A172 (cell line): ENCODE measurements around the gene OS9. TPM values are rescaled to one million over a fixed set of nuclear protein-coding genes. Genes with fewer than 3 reads are reported as not detected.

Source experiments
- DNase-seq: peaks from one replicate; pipeline ENCODE4 v3.0.0-alpha.2; 2015; ENCODE audit warnings: low spot score
- total RNA-seq: library from RNA; depleted of rRNA; stranded (reverse); fragments of >200 nt; shearing (Covaris generic); gene quantifications from 2 replicates; pipeline ENCODE4 v1.2.3, GENCODE V29; 2014

The OS9 gene
- total RNA-seq, 1 experiment from 2014 or later, result 103 TPM

DNA sequence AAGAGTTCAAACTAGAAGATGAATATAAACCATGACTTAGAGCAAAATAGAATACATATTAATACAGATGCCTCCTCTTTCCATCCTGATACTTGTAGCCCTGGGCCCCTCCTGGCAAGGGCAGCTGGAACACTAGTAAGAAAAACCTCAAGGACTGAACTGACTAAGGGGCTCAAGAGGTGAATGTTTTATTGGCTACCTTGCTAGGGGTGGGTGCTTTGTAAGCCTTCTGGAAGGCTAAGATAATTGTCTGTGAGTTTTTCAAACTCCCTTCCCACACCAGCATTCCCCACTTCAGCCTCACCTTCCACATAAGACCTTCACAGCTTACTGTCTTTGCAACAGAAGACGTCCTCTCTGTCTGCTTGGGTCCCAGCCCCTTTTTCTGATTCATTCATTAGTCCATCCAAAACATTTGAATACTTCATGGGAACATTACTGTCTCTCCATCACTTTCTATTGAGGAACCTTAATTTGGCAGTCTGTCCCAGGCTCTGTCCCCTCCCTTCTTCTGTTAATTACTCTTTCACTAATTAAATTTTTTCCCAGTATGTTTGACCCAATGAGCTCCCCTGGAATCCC lies 59.9 kb downstream of the OS9 start:
- DNase-seq, result no peak

DNA sequence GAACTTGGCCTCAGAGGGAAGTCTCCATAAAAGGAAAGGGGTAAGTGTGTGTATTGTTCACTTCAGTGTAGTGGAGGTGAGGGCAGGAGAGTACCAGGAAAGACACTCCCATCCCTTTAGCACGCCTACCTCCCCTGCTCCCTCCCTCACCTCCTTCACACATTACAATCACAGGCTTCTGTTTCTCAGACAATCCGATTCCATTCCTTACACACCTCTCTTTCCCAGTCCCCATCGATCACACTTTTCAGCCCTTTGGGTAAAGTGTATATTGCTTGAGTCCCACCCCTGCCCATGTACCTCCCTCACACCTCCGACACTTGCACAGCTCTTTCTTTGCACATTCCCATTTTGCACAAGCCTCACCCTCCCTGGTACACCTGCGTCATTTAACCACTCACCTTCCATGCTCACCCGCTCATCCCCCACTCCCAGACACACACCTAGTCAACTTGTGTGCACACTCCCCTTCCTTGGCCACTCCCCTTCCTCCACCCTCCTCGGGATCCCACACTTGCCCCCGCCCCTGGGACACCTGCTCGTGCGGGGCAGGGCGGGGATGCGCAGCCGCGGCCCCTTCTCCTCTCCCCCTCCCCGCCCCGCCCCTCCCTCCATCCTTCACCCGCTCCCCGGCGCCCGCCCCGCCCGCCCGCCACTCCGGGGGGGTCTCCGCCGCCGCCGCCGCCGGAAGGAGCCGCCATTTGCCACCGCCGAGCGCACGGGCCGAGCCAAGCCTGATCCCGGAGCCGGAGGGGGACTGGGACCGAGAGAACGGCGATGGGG lies 60.7 kb downstream of the OS9 start, which contains the start of gene MARCHF9:
MARCHF9 (plus strand) TSS at position 693 of the 783 bp plus-strand sequence. CDS start 426 bp downstream, outside the sequence.
- DNase-seq, result peak; percentile 54

DNA sequence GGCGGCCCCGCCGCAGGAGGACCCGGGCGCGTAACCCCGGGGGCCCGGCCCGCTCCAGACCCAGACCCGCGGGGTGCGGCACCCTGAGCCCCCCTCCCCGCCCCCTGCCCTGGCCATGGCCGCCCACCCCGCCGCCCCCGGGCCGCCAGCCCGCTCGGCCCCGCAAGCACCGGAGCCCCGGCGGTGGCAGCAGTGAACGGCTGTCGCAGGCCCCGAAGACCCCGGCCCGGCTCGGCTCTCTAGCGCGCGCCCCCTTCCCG lies 61.2 kb downstream of the OS9 start:
- no peak for DNase-seq

DNA sequence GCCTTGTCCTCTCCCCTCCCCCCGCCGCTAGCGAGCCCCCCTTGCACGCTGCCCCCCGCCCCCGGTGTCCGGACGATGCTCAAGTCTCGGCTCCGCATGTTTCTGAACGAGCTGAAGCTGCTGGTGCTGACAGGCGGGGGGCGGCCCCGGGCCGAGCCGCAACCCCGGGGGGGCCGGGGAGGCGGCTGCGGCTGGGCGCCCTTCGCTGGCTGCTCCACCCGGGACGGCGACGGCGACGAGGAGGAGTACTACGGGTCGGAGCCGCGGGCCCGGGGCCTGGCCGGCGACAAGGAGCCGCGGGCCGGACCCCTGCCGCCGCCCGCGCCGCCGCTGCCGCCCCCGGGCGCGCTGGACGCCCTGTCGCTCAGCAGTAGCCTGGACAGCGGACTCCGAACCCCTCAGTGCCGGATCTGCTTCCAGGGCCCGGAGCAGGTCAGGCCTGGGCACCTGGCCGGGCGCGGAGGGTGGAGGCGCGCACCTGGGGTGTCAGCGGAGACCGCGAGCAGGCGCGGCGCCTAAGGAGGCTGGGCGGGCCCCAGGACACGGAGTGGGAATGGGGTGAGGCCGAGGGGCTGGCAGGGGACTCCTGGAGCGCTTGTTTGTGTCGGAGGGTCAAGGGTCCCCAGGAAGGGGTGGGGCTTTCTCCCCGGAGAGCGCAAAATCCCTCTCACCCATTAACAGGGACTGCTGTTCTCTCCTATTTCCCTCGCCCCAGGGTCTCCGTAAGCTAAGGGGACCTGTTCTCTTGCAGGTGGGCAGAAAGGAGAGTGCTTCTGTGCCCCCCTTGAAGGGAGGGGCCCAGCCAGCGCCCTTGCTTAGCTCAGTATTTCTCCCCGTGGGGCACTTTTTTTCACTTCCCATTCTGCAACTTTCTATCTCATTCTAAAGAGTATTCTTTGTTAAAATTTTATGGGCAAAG lies 61.8 kb downstream of the OS9 start:
- no peak for DNase-seq

DNA sequence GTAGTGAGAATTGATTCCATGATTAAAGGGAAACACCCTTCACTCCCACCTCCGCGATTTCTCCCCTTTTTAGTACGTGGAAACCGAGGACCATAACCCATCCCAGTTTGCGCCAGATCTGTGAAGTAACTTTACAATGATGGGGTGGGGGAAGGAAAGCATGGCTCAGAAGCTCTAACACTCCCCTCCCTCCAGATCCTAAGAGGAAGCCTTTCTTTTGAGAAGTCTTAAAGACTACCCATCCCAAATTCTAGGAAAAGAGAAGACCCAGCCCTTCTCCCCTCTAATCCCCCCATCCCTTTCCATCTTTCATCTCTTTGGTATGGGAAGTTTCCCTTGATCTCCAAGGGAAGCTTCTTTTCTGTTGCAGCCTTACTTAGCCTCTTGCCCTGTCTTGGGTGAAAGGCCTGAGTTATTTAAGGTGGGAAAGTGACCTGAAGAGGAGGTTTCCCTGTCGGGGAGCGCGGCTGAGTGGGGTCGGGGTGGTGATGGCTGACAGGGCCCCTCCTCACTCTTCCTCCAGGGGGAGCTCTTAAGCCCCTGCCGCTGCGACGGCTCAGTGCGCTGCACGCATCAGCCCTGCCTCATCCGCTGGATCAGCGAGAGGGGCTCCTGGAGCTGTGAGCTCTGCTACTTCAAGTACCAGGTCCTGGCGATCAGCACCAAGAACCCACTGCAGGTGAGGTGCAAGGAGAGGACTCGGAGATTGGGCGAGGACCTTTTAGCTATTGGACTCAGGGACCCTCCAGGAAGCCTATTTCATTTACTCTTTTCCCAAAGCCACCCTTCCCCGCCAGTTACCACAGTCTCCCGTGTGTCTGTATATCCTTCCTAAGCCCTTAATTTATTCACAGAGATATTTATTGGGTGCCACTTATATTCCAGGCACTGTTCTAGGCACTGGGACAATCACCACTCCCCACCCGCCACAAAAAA lies 62.7 kb downstream of the OS9 start:
- DNase-seq, result no peak

DNA sequence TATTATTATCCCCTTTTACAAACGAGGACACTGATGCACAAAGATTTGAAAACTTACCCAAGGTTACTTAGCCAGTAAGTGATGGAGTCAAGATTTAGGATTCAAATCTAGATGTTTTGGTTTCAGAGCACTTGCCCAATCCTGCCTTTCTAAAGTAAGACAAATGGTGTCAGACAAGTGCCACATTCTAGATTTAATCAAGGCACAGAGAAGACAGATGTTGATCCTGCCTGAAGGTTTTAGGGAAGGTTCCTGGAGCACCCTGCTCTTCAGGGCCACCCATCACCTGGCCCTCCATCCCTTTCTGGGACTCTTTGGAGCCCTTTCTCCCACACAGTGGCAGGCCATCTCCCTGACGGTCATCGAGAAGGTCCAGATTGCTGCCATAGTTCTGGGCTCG lies 63.8 kb downstream of the OS9 start:
- DNase-seq, result no peak

DNA sequence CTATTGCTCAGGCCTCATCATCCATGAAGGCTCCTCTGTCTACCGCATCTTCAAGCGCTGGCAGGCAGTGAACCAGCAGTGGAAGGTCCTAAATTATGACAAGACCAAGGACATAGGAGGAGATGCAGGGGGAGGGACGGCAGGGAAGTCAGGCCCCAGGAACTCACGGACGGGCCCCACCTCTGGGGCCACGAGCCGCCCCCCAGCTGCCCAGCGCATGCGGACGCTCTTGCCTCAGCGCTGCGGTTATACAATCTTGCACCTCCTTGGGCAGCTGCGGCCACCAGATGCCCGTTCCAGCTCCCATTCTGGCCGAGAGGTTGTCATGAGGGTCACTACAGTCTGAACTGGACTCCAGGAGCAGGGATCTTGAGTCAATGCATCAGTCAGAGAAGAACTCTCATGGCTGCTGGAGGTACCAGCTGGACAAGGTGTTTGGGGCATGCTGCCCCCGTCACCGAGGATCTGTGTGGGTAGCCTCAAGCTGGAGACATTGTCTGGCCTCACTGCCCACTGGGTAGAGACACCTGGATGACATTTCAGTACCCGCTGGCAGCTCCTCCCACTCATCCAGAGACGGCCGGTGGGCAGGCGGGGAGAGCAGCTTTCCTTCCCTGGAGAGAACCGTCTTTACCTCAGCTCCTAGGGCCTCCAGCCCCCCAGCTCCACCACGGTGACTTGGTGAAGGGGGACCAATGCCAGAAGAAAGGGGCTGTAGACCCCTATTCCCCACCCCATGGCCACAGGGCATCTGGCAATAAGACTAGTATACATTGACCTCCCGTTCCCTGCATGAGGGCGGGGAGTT lies 64.8 kb downstream of the OS9 start:
- no peak for DNase-seq

DNA sequence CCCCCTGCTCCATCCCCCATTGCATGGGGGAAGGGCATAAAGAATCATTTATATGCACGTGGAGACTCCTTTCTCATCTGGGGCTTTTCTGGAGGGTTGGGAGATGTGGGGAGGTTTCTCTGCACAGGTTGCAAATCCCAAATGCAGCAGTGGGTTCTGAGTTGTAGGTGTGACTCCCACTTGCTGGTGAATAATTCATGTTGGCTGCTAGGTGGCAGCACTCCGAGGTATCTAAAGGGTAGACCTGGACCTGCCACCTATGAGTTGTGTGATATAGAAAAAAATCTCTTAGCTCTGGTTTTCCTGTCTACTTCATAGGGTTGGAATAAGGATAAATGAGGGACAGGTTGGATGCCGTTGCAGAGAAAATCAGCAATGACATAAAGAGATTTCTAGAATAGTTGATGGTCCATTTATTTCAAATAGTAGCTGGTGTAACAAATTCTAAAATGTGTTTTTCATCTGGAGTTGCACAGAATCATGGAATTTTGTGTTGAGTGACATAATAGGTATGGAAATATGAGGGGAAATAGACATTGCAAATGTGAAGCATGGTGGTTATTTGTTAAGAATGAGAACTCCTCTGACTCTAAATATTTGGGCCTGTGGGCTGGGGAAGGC lies 65.5 kb downstream of the OS9 start:
- no peak for DNase-seq

DNA sequence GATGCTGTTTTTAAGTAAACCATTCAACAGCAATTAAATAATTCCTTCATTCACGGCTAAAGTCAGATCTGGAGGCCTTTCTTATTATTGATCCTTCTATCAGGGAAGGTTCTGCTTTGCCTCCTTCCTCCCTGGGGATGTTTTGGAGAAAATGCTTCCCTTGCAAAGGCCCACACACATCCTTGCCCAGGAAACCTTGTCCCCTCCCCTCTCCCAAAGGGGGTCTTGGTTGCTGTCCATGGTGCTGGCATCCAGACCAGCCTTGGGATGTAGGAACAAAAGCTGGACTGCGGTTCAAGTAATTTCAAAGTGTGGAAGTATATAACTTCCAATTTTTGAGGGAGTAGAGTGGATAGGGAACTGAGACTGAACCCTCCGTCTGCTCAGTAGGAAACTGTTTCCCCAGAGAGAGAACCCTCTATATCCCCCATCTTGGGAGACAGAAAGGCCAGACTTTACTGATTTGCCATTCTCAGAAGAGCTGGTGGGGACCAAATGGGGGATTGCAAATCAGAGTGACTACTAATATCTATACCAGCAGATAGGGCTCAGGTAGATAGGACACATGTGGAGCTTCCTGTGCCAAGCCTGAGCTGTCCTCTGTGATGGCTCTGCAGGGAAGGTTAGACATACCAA lies 66.5 kb downstream of the OS9 start:
- no peak for DNase-seq

DNA sequence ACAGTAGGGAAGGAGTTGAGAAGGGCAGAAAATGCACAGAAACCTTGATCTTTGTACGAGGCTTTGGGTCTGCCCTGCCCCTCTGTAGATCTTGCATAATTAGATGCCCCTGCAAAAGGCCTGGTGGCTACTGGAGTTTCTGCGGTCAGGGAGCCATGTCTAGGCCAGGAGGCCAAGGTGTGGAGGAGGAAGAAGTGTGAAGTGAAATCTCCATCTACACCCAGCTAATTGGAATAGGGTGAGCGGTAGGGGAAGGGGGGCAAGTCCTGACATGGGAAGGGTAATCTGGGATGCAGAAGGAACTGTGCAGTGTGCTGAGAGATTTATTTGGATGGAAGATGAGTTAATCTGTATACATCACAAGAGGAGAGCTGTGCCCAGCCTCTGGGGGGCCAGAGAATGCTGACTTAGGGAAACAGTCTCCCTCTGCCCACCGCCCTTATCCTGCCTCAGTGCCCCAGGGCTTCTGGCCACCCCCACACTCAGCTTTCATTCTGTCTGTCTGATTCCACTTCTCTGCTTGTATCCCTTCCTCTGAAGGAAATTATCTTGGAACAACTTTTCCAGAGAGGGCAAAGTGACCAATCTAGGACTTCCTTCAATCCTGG lies 67.6 kb downstream of the OS9 start:
- DNase-seq, result no peak

DNA sequence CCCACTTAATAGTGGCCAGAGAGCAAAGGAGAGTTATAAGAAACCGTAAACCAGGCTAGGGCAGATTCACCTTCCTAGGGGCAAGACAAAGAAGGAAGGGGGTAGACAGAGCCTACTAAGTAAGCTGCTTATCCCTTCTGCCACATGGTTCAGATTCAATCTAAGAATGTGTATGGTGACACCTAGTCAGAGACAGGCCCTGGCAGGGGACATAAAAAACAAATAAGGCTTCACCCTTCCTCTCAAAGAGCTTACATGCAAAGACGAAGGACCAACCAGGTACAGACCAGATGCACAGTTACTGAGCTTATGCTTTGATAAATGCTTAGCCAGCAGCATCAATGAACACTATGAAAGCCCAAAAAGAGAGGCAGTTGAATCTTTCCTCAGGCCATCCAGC lies 68.5 kb downstream of the OS9 start:
- no peak for DNase-seq

DNA sequence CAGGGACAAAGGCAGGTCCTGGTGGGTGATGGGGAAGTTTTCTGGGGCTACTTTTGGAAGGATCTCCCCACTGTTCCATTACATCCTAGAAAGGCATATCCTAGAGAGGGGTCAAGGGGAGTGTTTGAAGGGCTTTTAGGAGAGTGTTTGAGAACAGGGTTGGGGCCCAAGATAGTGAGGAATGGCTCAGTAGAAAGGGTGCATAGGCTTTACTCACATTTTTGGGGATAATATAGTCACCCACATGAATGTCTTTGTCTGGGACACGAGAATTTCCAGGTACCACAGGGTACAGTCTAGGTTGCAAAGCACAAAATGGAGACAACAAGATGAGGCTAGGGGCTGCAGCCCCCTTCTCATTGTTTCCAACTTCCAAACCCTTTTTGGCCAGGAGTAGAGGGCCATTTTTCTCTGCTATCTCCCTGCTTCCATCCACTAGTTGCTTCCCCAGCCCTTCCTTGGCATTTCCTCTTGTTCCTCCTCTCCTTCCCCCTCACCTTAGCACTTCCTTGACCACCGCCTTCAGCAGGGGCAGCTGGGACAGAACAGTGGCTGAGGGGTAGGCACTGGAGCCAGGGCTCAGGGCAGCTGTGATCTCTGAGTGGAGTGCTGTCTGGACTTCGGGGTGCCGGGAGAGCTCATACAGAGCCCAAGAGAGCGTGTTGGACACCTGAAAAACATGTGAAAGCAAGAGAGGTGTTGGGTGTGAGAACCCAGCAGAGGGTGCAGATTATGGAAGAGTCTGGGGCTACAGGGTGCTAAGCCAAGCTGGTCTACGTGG lies 70.1 kb downstream of the OS9 start:
- DNase-seq, result no peak

DNA sequence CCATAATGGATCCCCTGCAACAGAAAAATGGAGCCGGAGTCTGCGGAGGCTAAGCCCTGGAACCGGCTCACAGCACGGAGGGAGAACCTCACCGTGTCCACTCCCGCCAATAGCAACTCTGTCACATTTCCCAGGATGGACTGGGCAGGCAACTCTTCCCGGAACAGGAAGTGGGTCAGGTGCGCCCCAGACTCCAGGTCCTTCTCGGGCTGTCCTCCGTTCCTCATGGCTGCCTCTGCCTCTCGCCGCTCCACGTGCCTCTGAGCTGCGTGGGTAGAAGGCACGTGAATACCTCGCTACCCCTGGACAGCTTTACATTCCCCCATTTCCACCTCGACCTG lies 70.7 kb downstream of the OS9 start:
- no peak for DNase-seq

DNA sequence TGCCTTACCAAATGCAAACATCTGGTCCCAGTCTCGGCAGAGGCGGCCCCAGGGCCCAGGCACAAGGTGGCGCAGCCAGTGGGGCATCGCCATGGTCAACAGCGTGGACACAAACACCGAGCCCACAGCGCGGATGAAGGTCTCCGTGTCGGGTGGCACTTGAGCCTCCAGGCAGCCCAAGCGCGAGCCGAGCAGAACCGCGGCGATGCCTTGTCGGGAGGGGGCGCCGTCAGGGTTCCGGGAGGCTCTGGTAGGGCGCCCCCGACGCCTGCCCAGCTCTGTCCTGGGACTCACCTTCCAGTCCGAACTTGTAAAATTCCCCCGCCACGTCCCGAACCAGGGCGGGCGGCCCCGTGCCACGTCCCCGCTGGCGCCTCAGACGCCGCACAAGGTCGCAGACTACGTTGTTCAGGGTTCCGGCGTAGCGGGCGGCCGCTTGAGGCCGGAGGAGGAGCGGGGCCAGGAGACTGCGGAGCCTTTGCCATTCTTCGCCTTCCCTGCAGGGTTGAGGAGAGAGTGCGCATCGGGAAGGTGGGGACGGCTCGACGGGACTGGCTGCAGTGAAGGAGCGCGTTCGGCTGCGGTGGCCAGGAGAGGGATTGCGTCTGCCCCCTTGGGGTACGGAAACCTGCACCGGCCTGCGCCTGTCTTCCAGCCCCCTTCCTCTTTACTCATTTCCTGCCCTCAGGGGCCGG lies 71.2 kb downstream of the OS9 start:
- DNase-seq, result no peak

DNA sequence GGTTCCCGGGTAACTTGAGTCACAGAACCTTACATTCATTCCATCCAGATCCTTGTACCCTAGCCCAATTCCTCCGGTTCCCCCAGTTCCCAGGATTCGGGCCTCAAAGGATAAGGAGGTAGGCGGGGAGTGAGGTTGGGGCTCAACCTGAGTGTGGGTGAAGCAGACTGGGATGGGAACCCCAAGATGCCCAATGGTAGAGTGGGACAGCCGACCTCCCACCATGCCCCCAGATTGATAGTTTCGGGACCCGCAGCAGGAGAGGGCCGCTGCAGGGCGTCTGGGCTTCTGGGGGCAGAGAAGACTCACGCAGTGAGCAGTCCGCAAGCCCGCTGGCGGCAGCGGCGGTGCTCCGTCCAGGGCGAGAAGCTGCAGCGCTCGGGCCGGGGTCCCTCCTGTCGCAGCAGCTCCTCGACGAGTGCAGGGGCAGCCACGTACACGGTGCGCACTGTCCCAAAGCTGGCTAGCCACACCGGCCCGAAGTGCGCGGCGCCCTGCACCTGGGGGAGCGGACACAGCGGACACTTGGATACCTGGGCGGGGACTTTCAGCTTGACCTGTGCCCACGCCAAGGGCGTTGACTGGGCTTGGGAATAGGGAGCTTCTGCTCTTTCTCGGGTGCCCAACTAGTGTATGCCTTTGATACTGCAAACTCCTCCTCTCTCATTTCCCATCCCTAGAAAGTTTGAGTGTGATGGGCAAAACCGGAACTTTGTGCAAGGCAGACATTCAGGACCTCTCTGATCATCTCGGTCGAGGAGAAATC lies 71.9 kb downstream of the OS9 start:
- DNase-seq, result no peak

DNA sequence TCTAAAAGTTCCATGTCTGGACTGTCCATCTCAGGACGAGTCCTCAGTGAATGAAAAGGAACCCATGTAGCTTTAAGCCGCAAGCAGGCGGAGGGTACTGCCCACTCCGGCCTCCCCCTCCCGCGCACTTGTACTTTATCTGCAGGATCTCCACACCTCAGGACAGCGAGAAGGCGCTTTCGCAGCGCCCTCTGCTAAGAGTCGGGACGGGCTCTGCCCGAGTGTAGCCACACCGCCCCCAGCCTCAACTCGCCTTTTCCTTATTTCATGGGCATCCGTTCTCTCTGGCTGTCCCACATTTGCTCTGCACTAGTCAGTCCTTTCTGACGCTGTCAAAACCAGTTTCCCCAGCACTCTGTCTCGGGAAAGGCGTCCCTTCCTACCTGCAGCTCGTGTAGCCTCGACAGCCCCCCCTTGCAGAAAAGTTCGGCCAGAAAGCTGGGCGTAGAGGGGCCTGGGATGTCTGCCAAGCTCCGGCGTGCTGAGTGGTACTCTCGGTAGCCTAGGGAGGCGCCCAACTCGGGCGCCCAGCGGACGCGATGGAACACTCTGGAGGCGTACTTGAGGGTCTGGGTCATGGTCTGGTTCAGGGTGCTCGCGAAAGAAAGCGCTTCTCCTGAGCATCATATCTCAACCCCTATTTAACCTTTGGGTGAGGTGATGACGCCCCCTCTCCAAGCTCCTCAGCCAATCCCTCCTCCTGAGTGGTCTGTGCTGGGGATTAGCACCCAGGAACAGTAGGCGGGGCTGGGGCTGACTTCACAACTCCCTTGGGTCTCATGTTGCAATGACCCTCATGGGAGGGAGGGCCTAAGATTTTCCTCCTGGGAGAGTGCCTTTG lies 72.8 kb downstream of the OS9 start, which contains the start of gene CYP27B1:
CYP27B1 (minus strand) TSS at position 615 of the 841 bp plus-strand sequence; CDS start at position 578, 37 bp downstream.
- DNase-seq, result no peak
